IMR-90 (cell line): ENCODE data around the gene PRCD. TPM values are rescaled to one million over a fixed set of nuclear protein-coding genes. Genes with fewer than 3 reads are reported as not detected.

Experiments used
- ATAC-seq: fragments of 200-7000 bp; cut with Tn5 transposase; 2 replicates; pipeline ENCODE4 v1.9.1; 2020; ENCODE audit warnings: low read depth, mild to moderate bottlenecking, moderate library complexity
- BruUV-seq: library from RNA; stranded (reverse); fragments of 400-500 nt; replicated peaks from 2 replicates; lab custom pipeline; 2021; lab: Mats Ljungman, UMichigan
- CTCF ChIA-PET: fragments of 300-600 bp; formaldehyde crosslinking; extraction: SDS; loops from one replicate; lab custom pipeline; 2021; ENCODE audit warnings: antibody characterized with exemption; lab: Yijun Ruan, JAX
- POLR2A ChIA-PET: fragments of 300-600 bp; sonication (Branson Sonifier 250); formaldehyde crosslinking; loops from one replicate; lab custom pipeline; 2022; ENCODE audit warnings: antibody characterized with exemption; ENCODE audit not compliant: unreplicated experiment; lab: Charles Lee
- DNase-seq: peaks from one replicate; pipeline ENCODE4 v3.0.0; 2013
- H2AFZ ChIP-seq: replicated peaks from 2 replicates; pipeline ENCODE3; 2013; ENCODE audit warnings: low read length, mild to moderate bottlenecking; ENCODE audit not compliant: poor library complexity
- H2AK5ac ChIP-seq: 2 replicates; pipeline ENCODE4 v1.6.1; 2013; ENCODE audit warnings: low read depth, low read length, inconsistent platforms
- H2AK9ac ChIP-seq: replicated peaks from 2 replicates; pipeline ENCODE3; 2013; ENCODE audit warnings: mild to moderate bottlenecking, low read depth, low read length, moderate library complexity; ENCODE audit not compliant: poor library complexity
- H2BK120ac ChIP-seq: 2 replicates; pipeline ENCODE4 v1.6.1; 2013; ENCODE audit warnings: low read depth, low read length, inconsistent platforms
- H2BK15ac ChIP-seq: 3 replicates; pipeline ENCODE4 v1.6.1; 2013; ENCODE audit warnings: low read depth, low read length, inconsistent platforms
- H2BK20ac ChIP-seq: 2 replicates; pipeline ENCODE4 v1.6.1; 2013; ENCODE audit warnings: low read depth, mild to moderate bottlenecking, inconsistent platforms, low read length, moderate library complexity
- H2BK5ac ChIP-seq: 2 replicates; pipeline ENCODE4 v1.6.1; 2013; ENCODE audit warnings: mild to moderate bottlenecking, low read depth, low read length, inconsistent platforms; ENCODE audit not compliant: poor library complexity, severe bottlenecking
- H3K14ac ChIP-seq: replicated peaks from 2 replicates; pipeline ENCODE4 v1.6.1; 2013; ENCODE audit warnings: low read depth, low read length, inconsistent platforms
- H3K18ac ChIP-seq: 2 replicates; pipeline ENCODE4 v1.6.1; 2013; ENCODE audit warnings: low read depth, low read length, control low read depth
- H3K23ac ChIP-seq: 2 replicates; pipeline ENCODE4 v1.6.1; 2013; ENCODE audit warnings: low read depth, low read length, inconsistent platforms
- H3K27ac ChIP-seq: 2 replicates; pipeline ENCODE4 v1.5.1; 2013; ENCODE audit warnings: mild to moderate bottlenecking, control low read depth, low read length; ENCODE audit not compliant: insufficient read depth
- H3K27me3 ChIP-seq: 2 replicates; pipeline ENCODE4 v1.6.1; 2013; ENCODE audit warnings: low read length; ENCODE audit not compliant: control insufficient read depth, insufficient read depth
- H3K36me3 ChIP-seq: 2 replicates; pipeline ENCODE4 v1.6.1; 2013; ENCODE audit warnings: low read length, mixed read lengths; ENCODE audit not compliant: control insufficient read depth, insufficient read depth
- H3K4ac ChIP-seq: 2 replicates; pipeline ENCODE4 v1.6.1; 2013; ENCODE audit warnings: low read depth, low read length, inconsistent platforms
- H3K4me1 ChIP-seq: 2 replicates; pipeline ENCODE4 v1.6.1; 2013; ENCODE audit warnings: low read length, mixed read lengths; ENCODE audit not compliant: control insufficient read depth, insufficient read depth
- H3K4me2 ChIP-seq: 2 replicates; pipeline ENCODE4 v1.6.1; 2013; ENCODE audit warnings: low read depth, mild to moderate bottlenecking, control low read depth, low read length, moderate library complexity
- H3K4me3 ChIP-seq: 2 replicates; pipeline ENCODE4 v1.5.1; 2013; ENCODE audit warnings: low read depth, mild to moderate bottlenecking, control low read depth, low read length, moderate library complexity; ENCODE audit not compliant: insufficient read depth
- H3K56ac ChIP-seq: 2 replicates; pipeline ENCODE4 v1.6.1; 2013; ENCODE audit warnings: low read length, inconsistent platforms; ENCODE audit not compliant: insufficient read depth; ENCODE audit errors: extremely low read depth
- H3K79me1 ChIP-seq, 2 experiments: 2 replicates each; pipeline ENCODE4 v1.6.1; 2013; ENCODE audit warnings: low read length in 2 of 2, inconsistent platforms in 1 of 2, low read depth in 1 of 2
- H3K9ac ChIP-seq: 2 replicates; pipeline ENCODE4 v1.6.1; 2013; ENCODE audit warnings: low read depth, low read length, control low read depth
- H3K9me1 ChIP-seq: 2 replicates; pipeline ENCODE4 v1.6.1; 2013; ENCODE audit warnings: low read length, inconsistent platforms; ENCODE audit not compliant: insufficient read depth
- H3K9me3 ChIP-seq: 2 replicates; pipeline ENCODE4 v1.6.1; 2013; ENCODE audit warnings: low read length; ENCODE audit not compliant: control insufficient read depth, insufficient read depth
- H4K20me1 ChIP-seq: 2 replicates; pipeline ENCODE4 v1.6.1; 2013; ENCODE audit warnings: low read length, inconsistent platforms; ENCODE audit not compliant: insufficient read depth
- H4K5ac ChIP-seq: 2 replicates; pipeline ENCODE4 v1.6.1; 2013; ENCODE audit warnings: mild to moderate bottlenecking, low read depth, low read length, control low read depth
- H4K8ac ChIP-seq, 2 experiments: 2 replicates each; pipeline ENCODE4 v1.6.1; 2013; ENCODE audit warnings: low read depth in 2 of 2, low read length in 2 of 2, control low read depth in 1 of 2, inconsistent platforms in 1 of 2
- H4K91ac ChIP-seq: 2 replicates; pipeline ENCODE4 v1.6.1; 2013; ENCODE audit warnings: low read depth, low read length, inconsistent platforms; ENCODE audit not compliant: insufficient read depth
- BHLHE40 ChIP-seq: fragments of 150-350 bp; IDR thresholded peaks from 2 replicates; pipeline ENCODE4 v1.6.1; 2016; ENCODE audit warnings: mild to moderate bottlenecking, low read depth, low read length
- CEBPB ChIP-seq: IDR thresholded peaks from 2 replicates; pipeline ENCODE4 v1.6.1; 2012; ENCODE audit warnings: low read depth, low read length, improper control_type of control experiment
- CHD1 ChIP-seq: IDR thresholded peaks from 2 replicates; pipeline ENCODE4 v1.6.1; 2012; ENCODE audit warnings: low read depth, low read length, improper control_type of control experiment
- FOS ChIP-seq: fragments of 150-350 bp; IDR thresholded peaks from 2 replicates; pipeline ENCODE4 v1.6.1; 2016; ENCODE audit warnings: low read depth, low read length
- MAFK ChIP-seq: IDR thresholded peaks from 2 replicates; pipeline ENCODE4 v1.6.1; 2012; ENCODE audit warnings: low read depth, low read length, improper control_type of control experiment
- MAZ ChIP-seq: IDR thresholded peaks from 2 replicates; pipeline ENCODE4 v1.6.1; 2012; ENCODE audit warnings: low read depth, mild to moderate bottlenecking, low read length, improper control_type of control experiment, moderate library complexity, borderline replicate concordance
- MXI1 ChIP-seq: IDR thresholded peaks from 2 replicates; pipeline ENCODE4 v1.6.1; 2012; ENCODE audit warnings: low read depth, mild to moderate bottlenecking, low read length, moderate library complexity, borderline replicate concordance
- NFE2L2 ChIP-seq: fragments of 150-350 bp; IDR thresholded peaks from 2 replicates; pipeline ENCODE4 v1.6.1; 2016; ENCODE audit warnings: low read depth, mild to moderate bottlenecking, low read length
- POLR2A ChIP-seq: IDR thresholded peaks from 2 replicates; pipeline ENCODE4 v1.6.1; 2012; ENCODE audit warnings: mild to moderate bottlenecking, low read depth, low read length
- RAD21 ChIP-seq: IDR thresholded peaks from 2 replicates; pipeline ENCODE4 v1.6.1; 2012; ENCODE audit warnings: low read length, improper control_type of control experiment
- RCOR1 ChIP-seq: IDR thresholded peaks from 2 replicates; pipeline ENCODE4 v1.6.1; 2012; ENCODE audit warnings: mild to moderate bottlenecking, low read length, improper control_type of control experiment; ENCODE audit not compliant: insufficient replicate concordance
- RFX5 ChIP-seq: IDR thresholded peaks from 2 replicates; pipeline ENCODE4 v1.8.0; 2012; ENCODE audit warnings: low read depth, mild to moderate bottlenecking, low read length, moderate library complexity
- SMC3 ChIP-seq: fragments of 150-350 bp; IDR thresholded peaks from 2 replicates; pipeline ENCODE4 v1.6.1; 2016; ENCODE audit warnings: low read depth, mild to moderate bottlenecking, antibody characterized with exemption, low read length, moderate library complexity
- WGBS, 2 experiments: methylation state at CpG; one replicate each; pipeline versions ENCODE4 v1.1.5 to v1.1.7; 2013; ENCODE audit warnings: missing lambda C conversion rate in 2 of 2; ENCODE audit not compliant: insufficient read length in 1 of 2; ENCODE audit errors: extremely low coverage in 2 of 2; 5-methylcytosine and 5-hydroxymethylcytosine counted together
- dilution Hi-C: fragments of 300-500 bp; cut with HindIII; formaldehyde crosslinking; loops from one replicate; pipeline ENCODE4 v1.14.3; 2018; ENCODE audit warnings: low sequenced_read_pairs; ENCODE audit not compliant: unreplicated experiment
- in situ Hi-C: fragments of 300-500 bp; cut with MboI; formaldehyde crosslinking; loops from 3 replicates; pipeline ENCODE4 v1.14.3; 2019; ENCODE audit warnings: low sequenced_read_pairs, inconsistent platforms, mixed read lengths
- intact Hi-C: fragments of 100-400 bp; cut with micrococcal nuclease; formaldehyde crosslinking; loops from 2 replicates; pipeline ENCODE4 v1.10.0; 2022
- polyA plus RNA-seq, 3 experiments: library from polyadenylated mRNA; depleted of rRNA; stranded (reverse); fragments of >200 nt; gene quantifications; 2 replicates each; pipeline ENCODE4 v1.2.3, GENCODE V29; 2012; ENCODE audit warnings: low replicate concordance in 1 of 3
- total RNA-seq: library from RNA; depleted of rRNA; stranded (reverse); fragments of >200 nt; gene quantifications from 2 replicates; pipeline ENCODE4 v1.2.3, GENCODE V29; 2012
- TF ChIP-seq, protein P1 (sequence below): fragments of 150-350 bp; IDR thresholded peaks from 2 replicates; pipeline ENCODE4 v1.6.1; 2017; ENCODE audit warnings: mild to moderate bottlenecking, antibody characterized with exemption, low read length, low read depth
- TF ChIP-seq, protein P2 (sequence below): fragments of 150-350 bp; IDR thresholded peaks from 2 replicates; pipeline ENCODE4 v1.6.1; 2016; ENCODE audit warnings: low read depth, mild to moderate bottlenecking, low read length, moderate library complexity, borderline replicate concordance
- TF ChIP-seq, protein P3 (sequence below): conservative IDR thresholded peaks from 2 replicates; pipeline ENCODE4 v1.5.1; 2012; ENCODE audit warnings: mild to moderate bottlenecking, low read depth, low read length, improper control_type of control experiment

PRCD gene
- total and polyA plus RNA-seq, 2 of the 4 experiments (the other 2 are of a cell fraction), result 0.32 TPM; not detected in 1

- Histone ChIP-seq H3K9me3 (no peaks in the 10 kb centered on the region), H3K56ac (no peak overlapping the region), H4K91ac (no peak overlapping the region), H2BK20ac (no peak overlapping the region), H3K9ac (no peak overlapping the region), H3K4ac (no peak overlapping the region), H3K4me3 (no peak overlapping the region), H4K8ac (no peak overlapping the region), H3K4me2 (no peak overlapping the region), H3K23ac (no peak overlapping the region), H3K27me3 (no peaks in the 10 kb centered on the region), H3K27ac (no peak overlapping the region), H2BK15ac (no peak overlapping the region), H3K36me3 (no peaks in the 10 kb centered on the region), H3K9me1 (no peaks in the 10 kb centered on the region), H3K18ac (no peak overlapping the region), H3K4me1 (no peaks in the 10 kb centered on the region; the same call in 1 of the 2 replicates), H2BK120ac (no peak overlapping the region), H2AFZ (no peak overlapping the region), H2AK5ac (no peak overlapping the region), H4K20me1 (no peaks in the 10 kb centered on the region), H3K79me1 (no peaks in the 10 kb centered on the region), H2AK9ac (no peak overlapping the region), H4K5ac (no peak overlapping the region), H3K14ac (no peak overlapping the region), H2BK5ac (no peak overlapping the region)
- ChIA-PET CTCF (no interaction called here), POLR2A (interaction anchor here (0.6 kb wide), 1 partner anchor 132 kb away, joined by 3 read pairs; the partner anchor contains the start of genes JMJD6 and METTL23)
- ATAC-seq, result no peak
- TF ChIP-seq MXI1, result no peak
- TF ChIP-seq NFE2L2, result no peak
- no peak for TF ChIP-seq MAZ
- TF ChIP-seq CEBPB, result no peak
- TF ChIP-seq RCOR1, result no peak
- TF ChIP-seq, protein P1, sequence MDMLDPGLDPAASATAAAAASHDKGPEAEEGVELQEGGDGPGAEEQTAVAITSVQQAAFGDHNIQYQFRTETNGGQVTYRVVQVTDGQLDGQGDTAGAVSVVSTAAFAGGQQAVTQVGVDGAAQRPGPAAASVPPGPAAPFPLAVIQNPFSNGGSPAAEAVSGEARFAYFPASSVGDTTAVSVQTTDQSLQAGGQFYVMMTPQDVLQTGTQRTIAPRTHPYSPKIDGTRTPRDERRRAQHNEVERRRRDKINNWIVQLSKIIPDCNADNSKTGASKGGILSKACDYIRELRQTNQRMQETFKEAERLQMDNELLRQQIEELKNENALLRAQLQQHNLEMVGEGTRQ, result no peak
- no peak for TF ChIP-seq POLR2A
- no peak for TF ChIP-seq FOS
- TF ChIP-seq, protein P2, sequence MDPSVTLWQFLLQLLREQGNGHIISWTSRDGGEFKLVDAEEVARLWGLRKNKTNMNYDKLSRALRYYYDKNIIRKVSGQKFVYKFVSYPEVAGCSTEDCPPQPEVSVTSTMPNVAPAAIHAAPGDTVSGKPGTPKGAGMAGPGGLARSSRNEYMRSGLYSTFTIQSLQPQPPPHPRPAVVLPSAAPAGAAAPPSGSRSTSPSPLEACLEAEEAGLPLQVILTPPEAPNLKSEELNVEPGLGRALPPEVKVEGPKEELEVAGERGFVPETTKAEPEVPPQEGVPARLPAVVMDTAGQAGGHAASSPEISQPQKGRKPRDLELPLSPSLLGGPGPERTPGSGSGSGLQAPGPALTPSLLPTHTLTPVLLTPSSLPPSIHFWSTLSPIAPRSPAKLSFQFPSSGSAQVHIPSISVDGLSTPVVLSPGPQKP, result no peak
- TF ChIP-seq MAFK, result no peak
- no peak for TF ChIP-seq CHD1
- TF ChIP-seq, protein P3, sequence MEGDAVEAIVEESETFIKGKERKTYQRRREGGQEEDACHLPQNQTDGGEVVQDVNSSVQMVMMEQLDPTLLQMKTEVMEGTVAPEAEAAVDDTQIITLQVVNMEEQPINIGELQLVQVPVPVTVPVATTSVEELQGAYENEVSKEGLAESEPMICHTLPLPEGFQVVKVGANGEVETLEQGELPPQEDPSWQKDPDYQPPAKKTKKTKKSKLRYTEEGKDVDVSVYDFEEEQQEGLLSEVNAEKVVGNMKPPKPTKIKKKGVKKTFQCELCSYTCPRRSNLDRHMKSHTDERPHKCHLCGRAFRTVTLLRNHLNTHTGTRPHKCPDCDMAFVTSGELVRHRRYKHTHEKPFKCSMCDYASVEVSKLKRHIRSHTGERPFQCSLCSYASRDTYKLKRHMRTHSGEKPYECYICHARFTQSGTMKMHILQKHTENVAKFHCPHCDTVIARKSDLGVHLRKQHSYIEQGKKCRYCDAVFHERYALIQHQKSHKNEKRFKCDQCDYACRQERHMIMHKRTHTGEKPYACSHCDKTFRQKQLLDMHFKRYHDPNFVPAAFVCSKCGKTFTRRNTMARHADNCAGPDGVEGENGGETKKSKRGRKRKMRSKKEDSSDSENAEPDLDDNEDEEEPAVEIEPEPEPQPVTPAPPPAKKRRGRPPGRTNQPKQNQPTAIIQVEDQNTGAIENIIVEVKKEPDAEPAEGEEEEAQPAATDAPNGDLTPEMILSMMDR, result no peak
- TF ChIP-seq RAD21, result no peak
- TF ChIP-seq SMC3, result no peak
- TF ChIP-seq BHLHE40, result no peak
- no peak for TF ChIP-seq RFX5
- WGBS, 2 experiments, result 100% methylated on average over 2 of the region's 4 CpGs; no CpG with 5 or more reads in 1 of the 2 experiments
- intact Hi-C loops (no loop called here), in situ Hi-C loops (no loop called here), dilution Hi-C loops (no loop called here)
- no peak for DNase-seq
- BruUV-seq, result no TSS peak
Measured at GRCh38 chr17:76593959-76594358, 54.1 kb downstream of the PRCD start.
